Heart right ventricle (tissue), 16 donors: ENCODE results near the gene ADAMTS17. TPM values are rescaled to one million over a fixed set of nuclear protein-coding genes. Genes with fewer than 3 reads are reported as not detected.
"Not testable (repeated sequence)": the region's sequence is repeated elsewhere in the genome, so short reads cannot be mapped to it uniquely, and the experiment has no call there.

Experiments used
- ATAC-seq, 8 donors: fragments of 200-7000 bp; cut with Tn5 transposase; one replicate each; pipeline ENCODE4 v1.9.1; 2020; ENCODE audit warnings: mild to moderate bottlenecking in 8 of 8, moderate library complexity in 8 of 8, moderate number of reproducible peaks in 1 of 8
- DNase-seq, 2 donors: peaks; one replicate each; pipeline ENCODE4 v3.0.0-alpha.2; 2020
- H3K27ac ChIP-seq, 10 donors: fragments of 200-600 bp; sonication (generic) in 2 of 10; one replicate each; pipeline versions ENCODE4 v1.5.0 to v1.8.0; 2020 to 2022; ENCODE audit warnings: mild to moderate bottlenecking in 3 of 10
- H3K27me3 ChIP-seq, 7 donors: fragments of 200-600 bp; one replicate each; pipeline ENCODE4 v1.8.0; 2021 to 2022; ENCODE audit warnings: mild to moderate bottlenecking in 2 of 7
- H3K36me3 ChIP-seq, 9 donors: fragments of 200-600 bp; sonication (generic) in 1 of 9; one replicate each; pipeline versions ENCODE4 v1.5.0 to v1.8.0; 2020 to 2022; ENCODE audit warnings: mild to moderate bottlenecking in 2 of 9
- H3K4me1 ChIP-seq, 9 donors: fragments of 200-600 bp; sonication (generic) in 1 of 9; one replicate each; pipeline versions ENCODE4 v1.5.0 to v1.8.0; 2020 to 2022; ENCODE audit warnings: mild to moderate bottlenecking in 4 of 9
- H3K4me3 ChIP-seq, 10 donors: fragments of 200-600 bp; sonication (generic) in 2 of 10; one replicate each; pipeline versions ENCODE4 v1.5.0 to v1.8.0; 2020 to 2022; ENCODE audit warnings: mild to moderate bottlenecking in 7 of 10, moderate library complexity in 2 of 10
- H3K9me3 ChIP-seq, 11 donors: fragments of 200-600 bp in 10 of 11; sonication (generic) in 2 of 11; one replicate each; pipeline versions ENCODE4 v1.5.0 to v1.8.0; 2013 to 2022; ENCODE audit warnings: mild to moderate bottlenecking in 2 of 11, control low read depth in 1 of 11, moderate library complexity in 1 of 11
- WGBS, 2 donors: extraction: QIAGEN DNeasy Blood & Tissue Kit; methylation state at CpG; one replicate each; pipeline ENCODE4 v1.1.7; 2013; ENCODE audit warnings: inconsistent platforms in 1 of 2; 5-methylcytosine and 5-hydroxymethylcytosine counted together
- intact Hi-C, 10 donors: fragments of 100-400 bp; cut with DNase I; formaldehyde crosslinking; loops; one replicate each; pipeline versions ENCODE4 v1.11.1 to v1.14.2; 2022
- polyA plus RNA-seq, 2 donors: library from polyadenylated mRNA; stranded (reverse); fragments of 200-250 nt; gene quantifications; one replicate each; pipeline ENCODE4 v1.2.3, GENCODE V29; 2013
- total RNA-seq, 10 donors: library from RNA; stranded (reverse); fragmentation: NEBNext Ultra II Directional in 3 of 10; extraction: Animal tissue kit (Norgen Biotek cat#: 25700) in 3 of 10; gene quantifications; one replicate each; pipeline versions ENCODE4 v1.2.1 to v1.2.4, GENCODE V29; 2021 to 2023
- TF ChIP-seq, protein P1 (sequence below), 9 donors: fragments of 200-600 bp; sonication (generic) in 2 of 9; IDR thresholded peaks; one replicate each; pipeline versions ENCODE4 v1.5.0 to v1.8.0; 2021 to 2022; ENCODE audit warnings: antibody characterized with exemption in 9 of 9, mild to moderate bottlenecking in 5 of 9, moderate library complexity in 1 of 9
- donor health status: Arrhythmogenic right ventricular cardiomyopathy.
- donor health status: ischemic (EF 13 %, LVEDD 7.1; RV severe dilation, severe dysfunction).
- donor health status: healthy with polysubstance abuse.
- donor health status: DM: no; HTN: yes; CAD: no.
- donor health status: DM: no; HTN: no; CAD: no.
- donor health status: ischemic (EF 25% LVEDD 6.9; RV normal size, moderate dysfunction).
- donor health status: ischemic (EF 25% LVEDD 5.7; RV mildly dilated, moderate dysfunction).
- donor health status: healthy.
- donor health status: DM: yes; HTN: yes; CAD: no.
- donor health status: Ischemic cardiomyopathy.
- donor health status: ischemic (EF 35%, LVEDD 5.7; RV mildly dilated, moderate dysfunction).
- donor health status: nonischemic (EF 11% LVEDD 7.7; RV severe dilation, severe dysfunction).
- donor health status: DM: yes; HTN: yes; CAD: no.
- donor health status: PGD.
- donor health status: ischemic (EF 29% LVEDD 5.4; RV normal size, mild dysfunction).
- donor health status: nonischemic (EF 23%, LVEDD 6.1; RV moderate dilation, normal function).

Gene ADAMTS17
- total and polyA plus RNA-seq, 12 donors = 0.47 to 5.0 (median 1.2) TPM

DNA sequence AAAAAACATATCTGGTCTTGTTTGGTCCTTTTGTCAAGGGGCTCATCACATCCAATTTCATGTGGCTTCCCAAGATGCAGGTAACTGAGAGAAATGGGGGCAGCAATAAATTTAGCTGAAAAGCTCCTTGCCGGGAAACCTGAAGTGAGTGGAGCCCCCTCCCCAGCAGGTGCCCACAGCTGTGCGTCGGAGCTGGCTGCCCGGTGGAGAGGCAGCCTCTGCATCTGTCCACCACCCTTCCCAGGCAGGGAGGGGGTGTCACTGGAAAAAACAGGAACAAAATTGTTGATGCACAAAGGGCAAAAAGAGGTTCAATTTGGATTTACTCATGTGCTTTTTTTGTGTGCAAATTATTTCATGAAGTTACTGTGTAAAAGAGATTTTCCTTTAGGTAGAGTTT lies 359.1 kb downstream of the ADAMTS17 start:
- TF ChIP-seq, protein P1, sequence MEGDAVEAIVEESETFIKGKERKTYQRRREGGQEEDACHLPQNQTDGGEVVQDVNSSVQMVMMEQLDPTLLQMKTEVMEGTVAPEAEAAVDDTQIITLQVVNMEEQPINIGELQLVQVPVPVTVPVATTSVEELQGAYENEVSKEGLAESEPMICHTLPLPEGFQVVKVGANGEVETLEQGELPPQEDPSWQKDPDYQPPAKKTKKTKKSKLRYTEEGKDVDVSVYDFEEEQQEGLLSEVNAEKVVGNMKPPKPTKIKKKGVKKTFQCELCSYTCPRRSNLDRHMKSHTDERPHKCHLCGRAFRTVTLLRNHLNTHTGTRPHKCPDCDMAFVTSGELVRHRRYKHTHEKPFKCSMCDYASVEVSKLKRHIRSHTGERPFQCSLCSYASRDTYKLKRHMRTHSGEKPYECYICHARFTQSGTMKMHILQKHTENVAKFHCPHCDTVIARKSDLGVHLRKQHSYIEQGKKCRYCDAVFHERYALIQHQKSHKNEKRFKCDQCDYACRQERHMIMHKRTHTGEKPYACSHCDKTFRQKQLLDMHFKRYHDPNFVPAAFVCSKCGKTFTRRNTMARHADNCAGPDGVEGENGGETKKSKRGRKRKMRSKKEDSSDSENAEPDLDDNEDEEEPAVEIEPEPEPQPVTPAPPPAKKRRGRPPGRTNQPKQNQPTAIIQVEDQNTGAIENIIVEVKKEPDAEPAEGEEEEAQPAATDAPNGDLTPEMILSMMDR (IDR thresholded peaks at IDR 0.05) = no peak
- Histone ChIP-seq H3K4me1 (peaks cover 0 to 30% (median 7%) of the 10 kb centered on the region in 9 donors), H3K36me3 (no peaks in the 10 kb centered on the region), H3K27ac (peak overlapping the region in 2 of 10 donors; percentile 68 to 78), H3K4me3 (no peak overlapping the region), H3K27me3 (no peaks in the 10 kb centered on the region), H3K9me3 (no peaks in the 10 kb centered on the region)
- ATAC-seq (no peak), DNase-seq (no peak)
- 85 to 88% methylated on average over 4 of the region's 4 CpGs for WGBS, 2 donors
- intact Hi-C loops = loop anchor here in 1 of 10 donors (10.0 kb wide), 1 partner anchor 132 kb away; no protein-coding TSS in a partner anchor

DNA sequence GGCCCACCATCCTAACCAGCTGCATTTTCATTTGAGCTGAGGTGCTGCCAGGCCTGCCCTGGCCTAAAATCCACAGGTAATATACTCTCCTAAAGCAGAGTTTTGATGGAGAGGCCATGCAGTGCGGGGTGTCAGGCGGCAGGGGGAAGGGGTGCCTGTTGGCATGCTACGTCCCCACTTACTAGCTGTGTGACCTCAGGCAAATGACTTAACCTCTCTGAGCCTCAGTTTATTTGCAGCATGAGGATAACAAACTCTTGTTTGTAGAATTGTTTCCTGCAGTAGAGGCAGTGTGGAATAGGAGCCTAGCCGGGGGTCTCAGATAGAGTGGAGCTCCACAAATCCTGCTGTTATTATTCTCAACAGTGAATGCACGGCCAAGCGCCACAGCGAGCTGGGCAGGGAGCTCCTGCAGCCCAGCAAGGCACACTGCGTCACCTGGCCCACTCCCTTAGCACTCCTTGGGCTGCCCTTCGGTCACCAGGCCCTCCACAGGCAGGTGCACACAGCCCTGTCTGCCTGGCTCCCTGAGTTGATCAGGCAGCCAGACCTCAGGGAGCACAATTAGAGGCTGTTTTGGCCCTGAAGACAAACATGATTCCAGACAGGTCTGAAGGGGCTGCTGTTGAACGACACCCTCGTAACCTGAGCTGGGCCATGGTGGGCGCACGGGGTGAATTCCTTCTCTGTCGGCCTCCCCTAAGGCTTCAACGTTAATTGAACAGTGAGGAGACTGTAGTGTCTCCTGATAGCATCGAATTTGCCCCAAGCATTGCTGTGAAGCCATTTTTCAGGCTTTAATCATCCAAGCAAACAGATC lies 359.7 kb downstream of the ADAMTS17 start:
- intact Hi-C loops = loop anchor here in 1 of 10 donors (10.0 kb wide), 1 partner anchor 133 kb away; no protein-coding TSS in a partner anchor
- peak overlapping the region in 1 of 10 donors; percentile 78 for H3K27ac ChIP-seq
- WGBS, 2 donors = 92 to 93% methylated on average over 16 of the region's 16 CpGs
- TF ChIP-seq, protein P1 (IDR thresholded peaks at IDR 0.05) = no peak
- no peak for ATAC-seq
- no peak overlapping the region for H3K4me3 ChIP-seq
- peaks cover 0 to 30% (median 7%) of the 10 kb centered on the region in 9 donors for H3K4me1 ChIP-seq
- DNase-seq = no peak
- no peaks in the 10 kb centered on the region for H3K27me3 ChIP-seq
- no peaks in the 10 kb centered on the region for H3K36me3 ChIP-seq
- no peaks in the 10 kb centered on the region for H3K9me3 ChIP-seq

DNA sequence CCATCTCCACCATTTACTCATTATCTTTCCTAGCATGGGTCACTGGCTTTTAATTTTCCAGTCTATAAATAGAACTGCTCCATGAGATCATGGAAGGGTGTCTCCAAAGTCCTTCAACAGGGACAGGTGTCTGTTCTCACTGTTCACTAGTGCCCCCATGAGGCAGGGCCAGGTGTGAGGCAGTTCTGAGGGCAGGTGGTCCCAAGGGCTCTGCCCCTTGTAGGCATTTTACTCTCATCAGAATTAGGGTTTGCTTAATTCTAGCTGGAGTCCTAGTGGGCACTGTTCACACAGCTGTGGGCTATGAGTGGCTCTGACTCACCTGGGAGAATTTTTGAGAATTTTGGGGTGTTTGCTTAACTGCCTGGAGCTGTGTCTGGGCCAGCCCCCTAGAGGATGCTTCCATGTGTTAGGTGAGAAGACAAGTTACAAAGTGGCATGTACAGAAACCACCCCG lies 360.6 kb downstream of the ADAMTS17 start:
- Histone ChIP-seq H3K4me3 (no peak overlapping the region), H3K36me3 (no peaks in the 10 kb centered on the region), H3K27me3 (no peaks in the 10 kb centered on the region), H3K27ac (no peak overlapping the region), H3K9me3 (no peaks in the 10 kb centered on the region), H3K4me1 (peaks cover 0 to 30% (median 7%) of the 10 kb centered on the region in 9 donors)
- ATAC-seq = peak in 6 of 8 donors; percentile 34 to 80 (median 64)
- TF ChIP-seq, protein P1 (IDR thresholded peaks at IDR 0.05) = peak in 5 of 9 donors; percentile 11 to 43 (median 37)
- no peak for DNase-seq
- WGBS, 2 donors = 88 to 97% methylated on average over 1 of the region's 1 CpG
- intact Hi-C loops = loop anchor here in 1 of 10 donors (10.0 kb wide), 1 partner anchor 134 kb away; no protein-coding TSS in a partner anchor

DNA sequence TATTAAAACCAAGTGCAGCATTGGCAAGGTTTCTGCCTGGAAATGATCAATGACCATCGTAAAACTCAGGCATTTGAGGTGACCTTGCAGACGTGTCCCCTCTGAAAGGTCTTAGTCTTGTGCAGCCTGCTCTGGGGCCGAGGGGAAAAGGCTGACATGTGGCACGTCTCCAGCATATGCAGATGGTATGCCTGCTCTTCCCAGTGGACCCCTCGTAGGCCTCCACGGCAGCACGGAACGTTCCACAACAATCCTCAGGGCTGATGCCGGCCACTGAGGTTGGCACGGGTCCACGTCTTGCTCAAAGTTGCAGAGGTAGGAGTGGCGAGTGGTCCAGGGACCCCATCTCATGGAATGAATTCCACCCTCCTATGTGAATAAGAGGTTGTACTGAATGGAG lies 361.0 kb downstream of the ADAMTS17 start:
- H3K4me3 ChIP-seq = no peak overlapping the region
- 42 to 45% methylated on average over 12 of the region's 12 CpGs for WGBS, 2 donors
- H3K27ac ChIP-seq = no peak overlapping the region
- H3K9me3 ChIP-seq = no peaks in the 10 kb centered on the region
- ATAC-seq (peak in 5 of 8 donors; percentile 9 to 37 (median 21)), DNase-seq (no peak)
- H3K27me3 ChIP-seq = no peaks in the 10 kb centered on the region
- peaks cover 0 to 30% (median 7%) of the 10 kb centered on the region in 9 donors for H3K4me1 ChIP-seq
- H3K36me3 ChIP-seq = no peaks in the 10 kb centered on the region
- TF ChIP-seq, protein P1 (IDR thresholded peaks at IDR 0.05) = no peak
- intact Hi-C loops = loop anchor here in 1 of 10 donors (10.0 kb wide), 1 partner anchor 134 kb away; no protein-coding TSS in a partner anchor

DNA sequence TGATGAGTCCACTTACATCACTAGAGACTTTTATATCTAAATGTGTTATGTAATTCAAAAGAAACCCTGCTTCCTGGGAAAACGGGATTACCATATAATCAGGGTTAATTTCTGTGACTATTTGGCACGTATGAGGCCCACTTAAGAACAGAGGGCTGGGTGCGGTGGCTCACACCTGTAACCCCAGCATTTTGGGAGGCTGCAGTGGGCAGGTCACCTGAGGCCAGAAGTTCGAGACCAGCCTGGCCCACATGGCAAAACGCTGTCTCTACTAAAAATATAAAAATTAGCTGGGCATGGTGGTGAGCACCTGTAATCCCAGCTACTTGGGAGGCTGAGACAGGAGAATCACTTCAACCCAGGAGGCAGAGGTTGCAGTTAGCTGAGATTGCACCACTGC lies 361.9 kb downstream of the ADAMTS17 start:
- intact Hi-C loops = loop anchor here in 2 of 10 donors (10.0 kb wide), 2 partner anchors 135 to 365 kb away; partner anchors contain the start of gene ADAMTS17 (in 1 of the 2)
- not testable (repeated sequence) for H3K36me3 ChIP-seq, H3K9me3 ChIP-seq, ATAC-seq, DNase-seq, H3K4me3 ChIP-seq, H3K27ac ChIP-seq, H3K27me3 ChIP-seq
- WGBS, 2 donors = 95% methylated on average over 5 of the region's 5 CpGs
- peaks cover 0 to 30% (median 7%) of the 10 kb centered on the region in 9 donors for H3K4me1 ChIP-seq
